Hypothalamus (tissue), 51 donors: ENCODE results near the gene NR2F1.

Experiments used
- DNase-seq, 51 donors: peaks; one replicate each; lab custom pipeline; 2025; lab: John Stamatoyannopoulos, UW

Gene NR2F1

DNA sequence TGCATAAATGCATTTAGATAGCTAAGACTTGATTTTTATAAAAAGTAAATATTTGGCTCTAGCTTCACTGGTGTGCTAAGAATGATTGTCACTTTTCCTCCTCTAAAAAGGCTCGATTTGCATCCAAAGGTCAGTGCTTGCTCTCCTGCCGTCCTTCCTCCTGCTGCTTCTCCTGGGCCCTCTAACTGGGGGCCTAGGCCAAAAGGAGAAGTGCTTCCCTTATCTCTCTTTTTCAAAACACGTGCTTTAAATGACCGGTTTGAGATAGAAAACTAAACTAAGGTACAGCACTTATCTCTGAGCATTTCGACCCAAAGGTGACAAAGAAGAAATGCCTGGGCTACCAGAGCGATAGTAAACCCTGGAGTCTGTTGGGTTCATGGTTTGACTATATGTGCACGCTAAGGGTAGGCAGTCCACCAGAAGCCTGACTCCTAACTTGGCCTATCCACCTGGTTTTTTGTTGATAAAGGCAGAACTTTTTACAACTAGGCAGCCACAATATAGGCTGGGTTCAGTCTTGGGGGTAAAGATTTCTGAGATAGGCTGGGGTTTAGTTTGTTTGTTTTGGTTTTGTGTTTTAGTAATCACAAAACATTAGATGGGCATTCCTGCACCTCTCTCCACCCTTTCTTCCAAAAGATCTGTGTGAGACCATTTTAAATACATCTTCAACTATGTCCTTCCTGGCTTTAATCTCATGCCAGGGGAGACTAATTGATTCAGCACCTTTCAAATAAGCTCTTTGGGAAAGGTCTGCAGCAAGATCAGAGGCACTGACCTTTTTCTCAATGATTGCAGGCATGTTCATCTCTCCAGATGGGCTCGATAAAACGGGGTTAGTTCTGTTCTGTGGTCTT is 5.8 kb upstream of the NR2F1 start:
- DNase-seq, result no peak

DNA sequence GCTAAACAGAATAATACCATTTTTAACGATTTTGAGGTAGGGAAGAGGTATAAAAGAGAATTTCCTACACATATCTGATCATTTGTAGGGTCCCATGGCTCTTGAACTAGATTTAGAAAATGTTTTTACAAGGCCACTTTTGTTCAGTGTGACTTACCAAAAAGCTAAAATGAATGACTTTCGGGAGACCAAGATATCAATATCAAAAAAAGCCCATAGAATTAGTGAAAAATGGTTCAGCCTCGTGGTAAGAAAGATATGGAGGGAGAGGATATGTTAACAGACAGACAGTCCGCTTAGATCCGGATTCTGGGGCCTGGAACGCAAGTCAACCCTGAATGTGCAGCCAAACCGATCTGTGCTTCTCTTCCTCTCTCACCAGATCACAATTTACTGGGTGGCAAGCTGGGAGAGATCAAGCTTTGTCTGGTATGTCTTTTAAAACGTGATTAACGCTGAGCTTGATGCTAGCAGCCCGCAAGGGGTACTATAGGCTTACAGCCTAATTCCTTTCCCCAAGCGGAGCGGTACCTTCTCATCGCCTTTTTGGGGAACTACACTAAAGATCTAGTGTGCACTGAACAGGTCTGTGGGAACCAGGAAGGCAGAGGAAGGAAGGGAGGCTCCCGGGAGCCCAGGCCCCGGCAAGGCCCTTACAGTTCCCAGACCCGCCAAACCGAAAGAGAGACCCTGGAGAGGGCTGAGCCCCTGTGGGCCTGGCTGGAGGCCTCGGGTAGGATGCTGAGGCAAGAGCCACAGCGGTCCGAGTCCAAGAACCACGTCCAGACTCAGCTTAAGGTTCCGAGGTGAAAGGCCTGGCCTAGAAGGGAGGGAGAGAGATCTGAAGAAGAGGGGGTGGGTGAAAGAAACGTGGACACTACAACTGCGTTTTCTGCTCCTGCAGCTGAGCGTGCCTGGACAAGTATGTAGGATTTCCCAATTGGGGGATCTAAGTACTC is 4.9 kb upstream of the NR2F1 start:
- peak in 1 of 51 donors; percentile 12 for DNase-seq

DNA sequence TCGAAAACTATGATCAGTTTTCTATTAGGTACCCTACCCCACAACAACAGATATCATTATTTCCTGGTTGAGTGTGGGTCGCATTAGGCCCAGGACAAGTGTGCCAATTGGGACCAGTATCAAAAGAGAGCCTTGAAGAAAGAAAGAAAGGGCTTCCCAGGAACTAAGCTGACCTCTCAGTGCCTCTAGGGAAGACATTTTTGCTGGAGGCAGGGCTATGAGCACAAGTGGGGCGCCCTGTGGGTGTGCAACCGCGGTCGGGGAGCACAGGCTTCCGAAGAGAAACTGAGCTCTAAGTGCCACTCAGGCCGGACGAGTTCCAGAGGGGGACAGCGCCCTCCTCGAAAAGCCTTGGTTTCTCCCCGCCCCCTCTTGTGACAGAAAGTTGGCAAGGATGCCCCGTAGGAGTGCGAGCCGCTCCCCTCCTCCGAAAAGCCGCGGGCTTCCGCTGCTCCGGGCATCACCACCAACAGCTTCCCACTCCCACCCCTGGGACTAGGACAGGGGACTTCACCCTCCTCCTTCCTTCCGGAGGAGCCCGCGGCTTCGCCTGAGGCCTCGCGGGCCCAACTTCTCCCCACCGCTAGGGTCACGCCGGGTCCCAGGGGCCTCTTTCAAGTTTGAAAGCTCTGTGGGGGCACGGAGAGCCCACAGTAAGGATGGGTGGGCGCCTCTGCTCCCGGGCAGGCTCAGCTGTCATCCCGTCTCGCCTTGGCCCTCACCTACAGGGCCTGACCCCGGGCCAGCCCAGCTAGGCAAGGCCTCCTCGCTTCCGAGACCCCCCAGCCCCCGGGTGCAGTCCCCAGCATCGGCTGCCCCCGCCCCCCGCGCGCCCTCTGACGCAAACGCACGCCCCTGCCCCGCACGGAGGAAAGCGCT is 4.0 kb upstream of the NR2F1 start:
- peak in 26 of 51 donors; percentile 25 to 71 (median 56) for DNase-seq

DNA sequence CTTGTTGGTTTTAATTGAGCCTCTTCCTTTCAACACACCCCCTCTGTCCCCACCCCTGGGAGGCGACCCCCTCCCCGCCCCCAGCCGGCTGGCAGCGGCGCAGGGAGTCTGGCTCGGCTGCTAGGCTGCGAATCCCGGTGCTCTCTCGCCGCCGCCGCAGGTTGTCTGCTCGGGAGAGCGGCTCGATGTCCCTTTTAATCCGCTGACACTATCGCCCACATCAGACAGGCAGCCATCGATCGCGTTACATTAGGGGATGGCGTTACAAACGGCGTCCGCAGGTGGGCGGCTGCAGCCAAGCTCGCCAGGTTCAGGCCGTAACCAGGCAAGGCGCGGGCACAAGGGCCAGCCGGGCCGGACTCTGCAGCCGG is 3.3 kb upstream of the NR2F1 start:
- peak in 13 of 51 donors; percentile 28 to 64 (median 45) for DNase-seq

DNA sequence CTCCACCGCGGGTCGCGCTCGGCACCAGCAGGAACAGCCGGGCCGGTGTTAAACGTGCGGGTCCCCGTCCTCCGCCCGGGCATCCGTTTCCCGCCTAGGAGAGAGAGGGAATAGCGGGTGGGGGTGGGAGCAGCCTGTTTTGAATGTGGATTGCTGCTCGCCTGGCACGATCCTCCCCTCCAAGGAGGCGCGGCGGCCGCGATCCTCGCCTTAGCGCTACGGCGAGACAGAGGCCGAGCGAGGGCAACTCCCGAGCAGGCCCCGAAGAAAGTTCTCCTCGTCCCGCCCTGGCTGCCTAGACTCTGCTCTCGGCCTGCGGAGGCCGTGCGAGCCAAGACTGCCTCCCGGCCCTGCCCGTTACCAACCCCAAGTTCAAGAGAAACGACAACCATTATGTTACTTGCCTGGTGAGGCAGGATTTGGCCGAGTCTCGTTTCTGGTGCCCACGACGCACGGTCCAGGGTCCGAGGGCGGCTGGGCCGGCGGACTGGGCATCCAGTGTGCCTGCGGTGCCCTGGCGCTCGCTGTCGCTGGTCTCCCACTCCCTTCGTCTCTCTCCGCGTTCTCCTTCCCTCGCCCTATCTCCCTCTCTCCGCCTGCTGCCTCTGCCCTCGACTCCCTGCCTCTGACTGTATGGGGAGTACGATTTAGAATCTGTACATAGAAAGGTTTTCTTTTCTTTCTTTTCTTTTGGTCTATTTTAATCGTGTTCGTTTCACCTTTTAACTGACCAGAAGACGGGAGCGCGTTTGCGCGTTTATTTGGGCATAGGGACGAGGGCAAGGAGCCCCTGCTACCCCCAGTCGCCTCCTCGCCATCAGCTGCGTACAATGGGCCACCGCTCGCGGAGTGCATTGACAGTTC is 2.7 kb upstream of the NR2F1 start:
- DNase-seq, result peak in 5 of 51 donors; percentile 38 to 61 (median 49)

DNA sequence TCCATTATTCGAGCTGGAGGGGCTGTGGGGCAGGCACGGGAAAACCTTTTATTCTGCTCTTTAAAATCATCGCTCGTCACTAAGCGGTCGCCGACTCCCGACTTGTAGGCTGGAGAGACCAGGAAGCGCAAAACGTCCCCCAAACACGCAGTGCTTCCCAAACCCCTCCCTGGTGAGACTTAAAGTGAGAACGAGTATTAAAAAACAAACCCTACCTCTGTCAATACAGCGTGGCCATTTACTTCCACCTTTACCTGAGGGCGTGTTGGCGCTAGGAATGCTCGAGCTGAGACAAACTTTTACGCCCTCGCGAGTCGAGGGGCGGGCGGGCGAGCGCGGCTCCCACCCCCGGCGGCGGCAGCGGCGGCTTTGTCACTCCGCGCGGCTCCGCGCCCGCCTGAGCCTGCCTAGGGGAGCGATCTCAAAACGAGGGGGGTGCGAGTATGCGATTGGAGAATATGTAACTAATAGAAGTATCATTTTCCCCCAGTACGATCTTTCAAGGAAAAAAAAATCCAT is 2.0 kb upstream of the NR2F1 start, which contains the start of gene NR2F1-AS1:
TSS of gene NR2F1-AS1 (minus strand) at position 293 of the 519 bp plus-strand sequence.
- DNase-seq, result peak in 5 of 51 donors; percentile 41 to 82 (median 63)

DNA sequence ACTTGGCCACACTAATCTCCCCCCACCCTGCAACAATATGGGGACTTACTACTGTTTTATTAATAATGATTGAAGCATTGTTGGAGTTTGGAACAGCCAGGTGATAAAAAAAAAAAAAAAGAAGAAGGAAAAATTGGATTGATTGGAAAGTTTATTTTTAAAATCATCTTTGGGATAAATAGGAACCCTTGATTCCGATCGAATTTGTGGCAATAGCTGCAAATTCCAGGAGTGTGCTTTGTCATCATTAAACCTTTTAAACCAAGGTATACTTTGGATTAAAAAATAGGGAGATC is 907 bp upstream of the NR2F1 start:
- DNase-seq, result no peak

DNA sequence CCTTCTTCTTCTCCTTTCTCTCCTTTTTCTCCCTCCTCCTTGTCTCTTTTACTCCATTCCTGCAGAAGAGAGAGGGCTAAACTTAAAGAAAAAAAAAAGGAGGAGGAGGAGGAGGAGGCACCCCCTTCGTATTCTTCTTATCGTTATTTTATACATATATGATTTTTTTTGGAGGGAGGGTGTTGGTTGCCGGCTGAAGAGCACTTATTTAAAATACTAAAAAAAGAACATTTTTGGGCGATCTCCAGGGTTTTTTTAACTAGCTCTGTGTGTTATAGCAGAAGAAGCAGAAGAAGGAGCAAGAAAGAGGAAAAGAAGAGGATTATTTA is 381 bp downstream of the NR2F1 start:
- peak in 1 of 51 donors; percentile 35 for DNase-seq

DNA sequence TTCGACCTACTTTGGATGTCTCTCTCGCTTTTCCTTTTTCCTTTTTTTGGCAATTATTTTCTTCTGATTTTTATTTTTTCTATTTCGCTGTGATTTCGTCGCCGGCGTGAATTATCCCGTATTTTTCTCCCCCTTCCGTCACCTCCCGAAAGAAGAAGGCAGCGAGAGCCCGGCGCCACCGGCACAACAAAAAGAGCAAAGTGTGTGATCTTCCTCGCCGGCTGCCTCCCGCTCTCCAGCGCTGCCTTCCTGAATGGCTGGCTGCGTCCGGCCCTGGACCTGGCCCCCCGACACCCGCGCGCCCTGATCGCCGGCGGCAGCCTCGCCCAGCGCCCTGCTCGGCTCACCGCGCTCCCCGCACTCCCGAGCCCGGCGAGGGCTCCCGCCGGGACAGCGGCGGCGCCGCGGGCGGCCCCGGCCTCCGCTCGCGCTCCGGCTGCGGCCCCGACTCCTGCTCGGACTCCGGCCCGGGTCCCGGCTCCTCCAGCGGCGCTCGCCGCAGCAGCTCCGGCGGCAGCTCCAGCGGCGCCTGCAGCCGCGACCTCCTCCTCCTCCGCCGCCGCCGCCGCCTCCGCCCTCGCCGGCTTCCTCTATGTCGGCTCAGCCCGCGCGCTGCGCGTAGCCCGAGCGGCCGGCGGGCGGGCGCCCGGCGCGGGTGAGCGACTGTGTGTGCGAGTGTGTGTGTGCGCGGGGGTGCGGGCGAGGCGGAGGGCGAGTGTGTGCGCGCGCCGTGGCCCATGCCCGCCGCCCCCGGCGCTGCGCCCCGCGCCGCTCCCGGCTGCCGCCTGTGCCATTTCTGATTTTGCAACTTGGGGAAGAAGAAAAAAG is 960 bp downstream of the NR2F1 start:
- DNase-seq, result peak in 5 of 51 donors; percentile 29 to 53 (median 41)

DNA sequence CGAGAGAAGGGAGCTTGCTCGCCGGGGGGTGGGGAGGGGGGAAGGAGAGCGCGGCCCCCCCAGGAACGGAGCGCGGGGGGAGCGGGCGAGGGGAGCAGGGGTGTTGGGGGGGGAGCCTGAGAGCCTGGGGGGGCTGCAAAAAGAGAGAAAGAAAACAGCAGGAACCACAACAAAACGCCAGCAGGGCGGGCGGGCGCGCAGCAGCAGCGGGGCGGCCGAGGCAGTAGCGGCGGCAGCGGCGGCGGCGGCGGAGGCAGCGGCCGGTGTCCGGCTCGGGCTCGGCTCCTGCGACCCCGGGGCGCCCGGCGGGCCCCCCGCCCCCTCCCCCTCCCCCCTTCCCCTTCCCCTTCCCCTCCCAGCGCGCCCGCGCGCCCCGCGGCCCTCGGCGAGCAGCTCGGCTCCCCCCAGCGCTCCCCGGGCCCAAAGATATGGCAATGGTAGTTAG is 1.6 kb downstream of the NR2F1 start:
- DNase-seq, result peak in 1 of 51 donors; percentile 42

DNA sequence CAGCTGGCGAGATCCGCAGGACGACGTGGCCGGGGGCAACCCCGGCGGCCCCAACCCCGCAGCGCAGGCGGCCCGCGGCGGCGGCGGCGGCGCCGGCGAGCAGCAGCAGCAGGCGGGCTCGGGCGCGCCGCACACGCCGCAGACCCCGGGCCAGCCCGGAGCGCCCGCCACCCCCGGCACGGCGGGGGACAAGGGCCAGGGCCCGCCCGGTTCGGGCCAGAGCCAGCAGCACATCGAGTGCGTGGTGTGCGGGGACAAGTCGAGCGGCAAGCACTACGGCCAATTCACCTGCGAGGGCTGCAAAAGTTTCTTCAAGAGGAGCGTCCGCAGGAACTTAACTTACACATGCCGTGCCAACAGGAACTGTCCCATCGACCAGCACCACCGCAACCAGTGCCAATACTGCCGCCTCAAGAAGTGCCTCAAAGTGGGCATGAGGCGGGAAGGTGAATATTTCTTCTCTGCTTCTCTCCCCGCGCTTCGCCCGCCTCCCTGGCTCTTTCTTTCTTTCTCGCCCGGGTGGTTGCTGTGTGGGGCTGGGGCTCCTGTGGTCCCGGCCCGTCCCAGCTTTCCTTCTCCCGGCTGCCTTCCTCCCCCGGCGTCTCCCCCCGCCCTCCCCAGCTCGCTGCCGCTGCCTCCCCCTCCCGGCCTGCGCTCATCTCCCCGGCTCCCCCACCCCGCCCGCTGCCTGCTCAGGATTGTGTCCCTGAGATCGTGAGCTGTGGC is 2.2 kb downstream of the NR2F1 start:
- no peak for DNase-seq

DNA sequence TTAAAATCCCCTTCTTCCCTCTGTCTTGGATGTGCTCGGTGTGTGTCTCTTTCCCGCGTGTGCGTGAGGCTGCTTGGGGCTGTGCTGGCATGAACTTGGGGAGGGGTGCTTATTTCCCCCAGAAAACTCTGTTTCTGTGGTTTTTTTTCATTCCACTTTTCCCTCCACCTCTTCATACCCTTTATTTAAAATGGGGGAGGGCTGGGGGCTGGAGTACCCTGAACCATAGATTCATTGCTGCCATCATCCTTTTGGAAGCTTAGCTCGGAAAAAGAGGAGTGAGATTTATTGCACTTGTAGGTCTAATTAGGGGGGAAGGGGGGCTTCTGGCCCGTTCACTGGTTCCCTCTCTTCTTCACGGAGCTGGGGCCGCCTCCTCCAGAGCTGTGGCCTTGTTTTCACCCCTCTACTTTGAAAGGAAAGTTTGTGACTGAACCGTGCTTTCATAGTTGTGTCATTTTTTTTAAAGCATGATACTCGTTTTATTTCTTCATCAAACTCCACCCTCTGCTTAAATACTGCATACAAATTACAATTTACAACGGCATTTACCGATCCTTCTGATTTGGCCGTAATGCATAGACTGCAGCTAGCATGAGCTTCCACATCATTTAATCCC is 2.9 kb downstream of the NR2F1 start:
- DNase-seq, result no peak

DNA sequence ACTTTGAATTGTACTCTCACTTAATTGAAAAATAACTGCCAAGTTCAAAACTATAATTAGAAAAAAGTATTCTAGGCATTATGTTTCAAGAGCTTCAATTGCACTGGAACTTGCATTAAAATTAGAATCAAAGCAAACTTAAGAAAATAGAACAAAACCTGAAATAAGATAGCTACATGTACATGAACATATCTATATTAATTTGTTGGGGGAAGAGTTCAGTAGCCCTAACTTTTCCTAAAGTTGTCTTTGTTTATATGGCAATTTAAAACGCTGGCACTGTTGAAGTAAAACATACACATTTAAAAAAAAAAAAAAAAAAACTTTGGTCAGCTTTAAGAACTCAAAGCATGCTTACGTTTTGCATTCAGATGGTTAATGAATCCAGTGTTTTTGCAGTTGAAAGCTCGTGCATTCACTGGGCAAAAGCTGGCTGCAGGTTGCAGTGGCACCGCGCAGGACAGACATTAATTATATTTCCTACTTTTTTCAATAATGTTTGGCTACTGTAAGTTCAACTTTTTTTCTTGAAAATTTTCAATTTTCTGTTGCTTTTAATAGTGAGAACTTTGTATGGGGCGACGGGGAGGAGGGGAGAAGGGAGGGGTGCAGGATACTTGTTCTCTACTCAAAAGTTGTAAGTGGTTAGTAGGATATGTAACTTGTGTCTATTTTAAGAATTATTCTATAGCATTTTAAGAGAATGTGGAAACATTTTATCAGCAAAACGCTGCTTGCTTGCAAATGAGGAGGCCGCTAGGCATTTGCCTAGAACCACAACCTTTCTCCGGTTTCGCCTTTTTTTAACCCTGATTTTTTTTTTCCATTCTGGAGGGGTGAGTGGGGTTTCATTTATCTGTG is 3.9 kb downstream of the NR2F1 start:
- no peak for DNase-seq

DNA sequence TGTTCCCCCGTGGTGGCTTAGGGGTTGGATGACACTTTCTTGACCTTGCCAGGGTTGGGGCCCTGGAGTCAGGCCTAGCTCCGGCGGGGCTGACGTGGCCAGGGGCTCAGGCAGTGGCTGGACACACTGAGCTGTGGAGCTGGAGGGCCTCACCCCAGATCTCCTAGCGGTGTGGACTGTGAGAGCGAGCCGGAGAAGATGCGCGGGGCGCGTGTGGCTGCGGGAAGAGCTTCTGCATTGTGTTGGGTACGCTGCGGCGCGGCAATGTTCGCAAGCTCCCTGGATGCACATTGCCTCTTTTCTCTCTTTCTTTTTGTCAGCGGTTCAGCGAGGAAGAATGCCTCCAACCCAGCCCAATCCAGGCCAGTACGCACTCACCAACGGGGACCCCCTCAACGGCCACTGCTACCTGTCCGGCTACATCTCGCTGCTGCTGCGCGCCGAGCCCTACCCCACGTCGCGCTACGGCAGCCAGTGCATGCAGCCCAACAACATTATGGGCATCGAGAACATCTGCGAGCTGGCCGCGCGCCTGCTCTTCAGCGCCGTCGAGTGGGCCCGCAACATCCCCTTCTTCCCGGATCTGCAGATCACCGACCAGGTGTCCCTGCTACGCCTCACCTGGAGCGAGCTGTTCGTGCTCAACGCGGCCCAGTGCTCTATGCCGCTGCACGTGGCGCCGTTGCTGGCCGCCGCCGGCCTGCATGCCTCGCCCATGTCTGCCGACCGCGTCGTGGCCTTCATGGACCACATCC is 4.8 kb downstream of the NR2F1 start:
- DNase-seq, result no peak

DNA sequence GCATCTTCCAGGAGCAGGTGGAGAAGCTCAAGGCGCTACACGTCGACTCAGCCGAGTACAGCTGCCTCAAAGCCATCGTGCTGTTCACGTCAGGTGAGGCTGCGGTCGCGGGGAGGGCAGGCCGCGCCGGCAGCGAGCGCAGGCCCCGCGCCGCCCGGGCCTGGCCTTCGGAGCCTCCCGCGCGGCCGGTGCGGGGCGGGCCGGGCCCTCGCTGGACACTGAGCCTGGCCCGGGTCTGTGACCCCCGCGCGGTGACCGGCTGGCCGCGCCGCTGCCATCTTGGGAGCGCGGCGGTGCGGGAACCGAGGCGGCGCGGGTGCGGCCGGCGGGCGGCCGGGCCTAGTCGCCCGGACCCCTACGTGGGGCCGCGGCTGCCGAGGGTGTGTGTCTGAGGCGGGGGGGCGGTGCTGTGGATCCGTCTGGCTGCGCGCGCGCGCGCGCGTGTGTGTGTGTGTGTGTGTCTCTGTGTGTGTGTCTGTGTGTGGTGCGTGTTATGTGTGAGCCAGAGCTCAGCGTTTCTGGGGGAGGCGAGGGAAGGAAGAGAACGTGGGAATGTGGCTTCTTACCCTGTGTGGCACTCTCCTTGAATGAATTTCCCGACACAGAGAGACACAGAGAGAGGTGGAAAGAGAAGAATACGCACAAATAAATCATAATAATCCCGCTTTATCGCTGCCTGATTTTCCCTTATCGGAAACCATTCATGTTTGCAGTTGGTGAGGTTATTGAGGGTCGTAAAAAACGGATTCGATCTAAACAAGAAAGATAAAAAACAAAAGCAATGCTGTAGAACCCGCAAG is 5.5 kb downstream of the NR2F1 start:
- DNase-seq, result peak in 2 of 51 donors; percentile 26
